ENCODE measurements around the gene MRFAP1L1.

Gene MRFAP1L1

DNA sequence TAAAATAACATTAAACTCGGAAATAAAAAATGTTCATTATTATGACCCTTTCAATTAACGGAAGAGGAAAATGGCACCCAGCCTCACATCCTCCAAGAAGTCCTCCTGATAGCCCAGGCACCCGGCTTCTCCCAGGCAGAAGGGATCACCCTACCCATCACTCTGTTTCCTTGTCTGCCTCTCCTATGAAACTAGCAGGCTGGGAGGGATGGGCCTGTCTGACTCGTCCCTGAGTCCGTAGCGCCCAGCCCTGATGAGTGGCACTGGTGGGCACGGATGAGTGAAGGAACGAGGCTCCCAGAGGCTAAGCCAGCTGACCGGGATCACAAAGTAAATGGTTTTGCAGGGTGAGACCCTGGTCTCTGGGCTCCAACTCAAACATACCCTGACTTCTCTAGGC, 44.2 kb upstream of the MRFAP1L1 start:
- no peak overlapping the region for H3K4ac ChIP-seq (ENCODE audit: low read depth, low read length)
- no peak overlapping the region for H3K18ac ChIP-seq (ENCODE audit: low read length)
- no peak overlapping the region for H2BK120ac ChIP-seq (ENCODE audit: low read depth, low read length)
- no peak overlapping the region for H4K8ac ChIP-seq (ENCODE audit: low read depth, low read length)
- no peak overlapping the region for H2AK5ac ChIP-seq (ENCODE audit: low read length)
- H3K4me2 ChIP-seq (ENCODE audit: low read length) = no peak overlapping the region
- no peak overlapping the region for H4K5ac ChIP-seq (ENCODE audit: low read length)
- no peak overlapping the region for H3K27ac ChIP-seq (ENCODE audit: low read depth, low read length)
- no peak overlapping the region for H3K23ac ChIP-seq (ENCODE audit: low read length)
- H3K4me1 ChIP-seq (ENCODE audit: control insufficient read depth, low read depth, low read length) = no peaks in the 10 kb centered on the region
- no peak overlapping the region for H3K56ac ChIP-seq (ENCODE audit: low read length)
- WGBS (ENCODE audit: extremely low coverage, insufficient coverage, low lambda C conversion rate) = no CpG with 5 or more reads among the region's 9 CpGs
- no peak overlapping the region for H2BK15ac ChIP-seq (replicated peaks; ENCODE audit: low read depth)
- no peak overlapping the region for H2BK5ac ChIP-seq (ENCODE audit: low read length)
- no peaks in the 10 kb centered on the region for H3K79me2 ChIP-seq (ENCODE audit: control insufficient read depth, insufficient read depth, low read length)
- H3K36me3 ChIP-seq (ENCODE audit: control insufficient read depth, insufficient read depth, low read length) = no peaks in the 10 kb centered on the region
- H3K4me3 ChIP-seq (ENCODE audit: low read length) = no peak overlapping the region
- DNase-seq = no peak
- no peaks in the 10 kb centered on the region for H3K79me1 ChIP-seq (ENCODE audit: low read length)
- H3K27me3 ChIP-seq (ENCODE audit: insufficient read depth, low read length, poor library complexity) = no peaks in the 10 kb centered on the region
- H3K9ac ChIP-seq (ENCODE audit: low read length) = no peak overlapping the region

DNA sequence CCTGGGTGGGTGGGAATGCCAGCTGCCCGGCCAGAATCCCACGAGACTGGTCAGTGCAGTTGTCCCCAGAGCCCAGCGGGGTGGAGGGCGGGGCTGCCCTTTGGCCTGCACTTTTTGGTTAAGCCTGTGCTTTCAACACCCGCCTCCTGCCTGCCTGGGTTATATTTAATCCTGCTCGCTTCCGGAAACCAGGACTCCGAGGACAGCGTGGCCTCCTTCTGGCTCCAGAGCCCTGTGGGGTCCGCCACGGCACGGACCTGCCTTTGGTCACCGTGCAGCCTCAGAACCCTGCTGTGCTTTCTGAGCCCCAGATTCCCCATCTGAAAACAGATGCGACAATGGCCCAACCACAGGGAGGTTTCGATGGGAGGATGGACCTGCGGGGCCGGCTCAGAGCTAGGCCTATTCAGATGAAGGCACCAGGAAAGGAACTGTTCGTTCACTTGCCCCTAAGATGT, 43.5 kb upstream of the MRFAP1L1 start:
- Histone ChIP-seq H3K79me2 (ENCODE audit: control insufficient read depth, insufficient read depth, low read length) (no peaks in the 10 kb centered on the region), H3K4me1 (ENCODE audit: control insufficient read depth, low read depth, low read length) (no peaks in the 10 kb centered on the region), H4K8ac (ENCODE audit: low read depth, low read length) (no peak overlapping the region), H3K4ac (ENCODE audit: low read depth, low read length) (no peak overlapping the region), H3K27me3 (ENCODE audit: insufficient read depth, low read length, poor library complexity) (no peaks in the 10 kb centered on the region), H3K79me1 (ENCODE audit: low read length) (no peaks in the 10 kb centered on the region), H2BK5ac (ENCODE audit: low read length) (no peak overlapping the region), H3K36me3 (ENCODE audit: control insufficient read depth, insufficient read depth, low read length) (no peaks in the 10 kb centered on the region), H3K4me2 (ENCODE audit: low read length) (no peak overlapping the region), H3K23ac (ENCODE audit: low read length) (no peak overlapping the region), H3K18ac (ENCODE audit: low read length) (no peak overlapping the region), H2AK5ac (ENCODE audit: low read length) (no peak overlapping the region), H3K56ac (ENCODE audit: low read length) (no peak overlapping the region), H2BK120ac (ENCODE audit: low read depth, low read length) (no peak overlapping the region), H3K27ac (ENCODE audit: low read depth, low read length) (no peak overlapping the region), H4K5ac (ENCODE audit: low read length) (no peak overlapping the region), H2BK15ac (replicated peaks; ENCODE audit: low read depth) (no peak overlapping the region), H3K9ac (ENCODE audit: low read length) (no peak overlapping the region), H3K4me3 (ENCODE audit: low read length) (no peak overlapping the region)
- no CpG with 5 or more reads among the region's 18 CpGs for WGBS (ENCODE audit: extremely low coverage, insufficient coverage, low lambda C conversion rate)
- DNase-seq = no peak

DNA sequence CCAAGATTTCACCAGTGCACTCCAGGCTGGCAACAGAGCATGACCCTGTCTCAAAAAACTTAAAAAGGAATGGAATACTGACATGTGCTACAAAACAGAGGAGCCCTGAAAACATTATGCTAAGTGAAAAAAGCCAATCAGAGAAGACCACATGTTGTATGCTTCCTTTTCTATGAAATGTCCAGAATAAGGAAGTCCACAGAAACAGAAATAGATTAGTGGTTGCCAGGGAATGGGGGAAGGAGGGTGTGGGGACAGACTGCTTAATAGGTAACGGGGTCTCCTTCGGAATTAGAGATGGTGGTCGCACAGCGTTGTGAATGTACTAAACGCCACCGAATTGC, 42.8 kb upstream of the MRFAP1L1 start:
- Histone ChIP-seq H3K79me2 (ENCODE audit: control insufficient read depth, insufficient read depth, low read length) (no peaks in the 10 kb centered on the region), H3K79me1 (ENCODE audit: low read length) (no peaks in the 10 kb centered on the region), H3K18ac (ENCODE audit: low read length) (no peak overlapping the region), H2BK15ac (replicated peaks; ENCODE audit: low read depth) (no peak overlapping the region), H3K4me2 (ENCODE audit: low read length) (no peak overlapping the region), H3K36me3 (ENCODE audit: control insufficient read depth, insufficient read depth, low read length) (no peaks in the 10 kb centered on the region), H2AK5ac (ENCODE audit: low read length) (no peak overlapping the region), H3K27me3 (ENCODE audit: insufficient read depth, low read length, poor library complexity) (no peaks in the 10 kb centered on the region), H3K27ac (ENCODE audit: low read depth, low read length) (no peak overlapping the region), H4K8ac (ENCODE audit: low read depth, low read length) (no peak overlapping the region), H2BK5ac (ENCODE audit: low read length) (no peak overlapping the region), H4K5ac (ENCODE audit: low read length) (no peak overlapping the region), H2BK120ac (ENCODE audit: low read depth, low read length) (no peak overlapping the region), H3K23ac (ENCODE audit: low read length) (no peak overlapping the region), H3K9ac (ENCODE audit: low read length) (no peak overlapping the region), H3K4ac (ENCODE audit: low read depth, low read length) (no peak overlapping the region), H3K4me3 (ENCODE audit: low read length) (no peak overlapping the region), H3K4me1 (ENCODE audit: control insufficient read depth, low read depth, low read length) (no peaks in the 10 kb centered on the region), H3K56ac (ENCODE audit: low read length) (no peak overlapping the region)
- DNase-seq = no peak
- WGBS (ENCODE audit: extremely low coverage, insufficient coverage, low lambda C conversion rate) = no CpG with 5 or more reads among the region's 6 CpGs

DNA sequence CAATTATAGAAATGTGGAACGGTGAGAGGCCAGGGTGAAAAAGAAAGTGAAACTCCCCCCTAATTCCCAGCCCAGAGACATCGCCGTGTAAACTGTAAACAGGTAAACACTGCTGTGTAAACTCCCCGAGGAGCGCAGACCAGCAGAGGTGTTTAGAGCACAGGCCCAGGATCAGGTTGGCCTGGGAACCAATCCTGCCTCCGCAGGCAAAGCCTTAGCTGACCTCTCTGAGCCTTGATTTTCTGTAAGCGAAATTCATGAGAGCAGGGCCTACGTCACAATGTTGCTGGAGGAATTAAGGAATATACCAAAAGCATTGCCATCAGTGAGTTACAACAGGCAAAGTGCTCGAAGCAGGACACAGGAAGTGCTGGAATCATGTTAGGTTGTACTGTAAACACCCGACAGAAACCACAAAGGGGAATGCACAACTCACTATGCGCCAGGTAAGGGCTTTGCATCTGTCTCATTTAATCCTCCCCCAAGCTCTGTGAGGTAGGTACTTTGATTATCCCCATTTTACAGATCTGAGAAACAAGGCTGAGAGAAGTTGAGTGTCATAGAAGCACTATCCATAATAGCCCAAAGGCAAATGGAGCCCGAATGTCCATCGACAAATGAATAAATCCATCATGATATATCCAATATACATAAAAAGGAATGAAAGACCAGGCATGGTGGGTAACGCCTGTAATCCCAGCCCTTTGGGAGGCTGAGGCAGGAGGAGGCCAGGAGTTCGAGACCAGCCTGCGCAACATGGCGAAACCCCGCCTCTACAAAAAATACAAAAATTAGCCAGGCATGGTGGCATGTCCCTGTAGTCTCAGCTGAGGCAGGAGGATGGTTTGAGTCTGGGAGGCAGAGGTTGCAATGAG, 42.2 kb upstream of the MRFAP1L1 start:
- no peak overlapping the region for H3K18ac ChIP-seq (ENCODE audit: low read length)
- H2BK5ac ChIP-seq (ENCODE audit: low read length) = no peak overlapping the region
- H3K79me2 ChIP-seq (ENCODE audit: control insufficient read depth, insufficient read depth, low read length) = no peaks in the 10 kb centered on the region
- H2AK5ac ChIP-seq (ENCODE audit: low read length) = no peak overlapping the region
- no peaks in the 10 kb centered on the region for H3K27me3 ChIP-seq (ENCODE audit: insufficient read depth, low read length, poor library complexity)
- no peak overlapping the region for H3K27ac ChIP-seq (ENCODE audit: low read depth, low read length)
- no peak overlapping the region for H2BK15ac ChIP-seq (replicated peaks; ENCODE audit: low read depth)
- H3K4me1 ChIP-seq (ENCODE audit: control insufficient read depth, low read depth, low read length) = no peaks in the 10 kb centered on the region
- no peak overlapping the region for H3K23ac ChIP-seq (ENCODE audit: low read length)
- H3K4ac ChIP-seq (ENCODE audit: low read depth, low read length) = no peak overlapping the region
- peak; percentile 30 for DNase-seq
- H3K79me1 ChIP-seq (ENCODE audit: low read length) = no peaks in the 10 kb centered on the region
- H3K9ac ChIP-seq (ENCODE audit: low read length) = no peak overlapping the region
- H3K36me3 ChIP-seq (ENCODE audit: control insufficient read depth, insufficient read depth, low read length) = no peaks in the 10 kb centered on the region
- H4K8ac ChIP-seq (ENCODE audit: low read depth, low read length) = no peak overlapping the region
- H3K4me3 ChIP-seq (ENCODE audit: low read length) = no peak overlapping the region
- H3K4me2 ChIP-seq (ENCODE audit: low read length) = no peak overlapping the region
- WGBS (ENCODE audit: extremely low coverage, insufficient coverage, low lambda C conversion rate) = no CpG with 5 or more reads among the region's 18 CpGs
- H4K5ac ChIP-seq (ENCODE audit: low read length) = no peak overlapping the region
- no peak overlapping the region for H2BK120ac ChIP-seq (ENCODE audit: low read depth, low read length)
- no peak overlapping the region for H3K56ac ChIP-seq (ENCODE audit: low read length)

DNA sequence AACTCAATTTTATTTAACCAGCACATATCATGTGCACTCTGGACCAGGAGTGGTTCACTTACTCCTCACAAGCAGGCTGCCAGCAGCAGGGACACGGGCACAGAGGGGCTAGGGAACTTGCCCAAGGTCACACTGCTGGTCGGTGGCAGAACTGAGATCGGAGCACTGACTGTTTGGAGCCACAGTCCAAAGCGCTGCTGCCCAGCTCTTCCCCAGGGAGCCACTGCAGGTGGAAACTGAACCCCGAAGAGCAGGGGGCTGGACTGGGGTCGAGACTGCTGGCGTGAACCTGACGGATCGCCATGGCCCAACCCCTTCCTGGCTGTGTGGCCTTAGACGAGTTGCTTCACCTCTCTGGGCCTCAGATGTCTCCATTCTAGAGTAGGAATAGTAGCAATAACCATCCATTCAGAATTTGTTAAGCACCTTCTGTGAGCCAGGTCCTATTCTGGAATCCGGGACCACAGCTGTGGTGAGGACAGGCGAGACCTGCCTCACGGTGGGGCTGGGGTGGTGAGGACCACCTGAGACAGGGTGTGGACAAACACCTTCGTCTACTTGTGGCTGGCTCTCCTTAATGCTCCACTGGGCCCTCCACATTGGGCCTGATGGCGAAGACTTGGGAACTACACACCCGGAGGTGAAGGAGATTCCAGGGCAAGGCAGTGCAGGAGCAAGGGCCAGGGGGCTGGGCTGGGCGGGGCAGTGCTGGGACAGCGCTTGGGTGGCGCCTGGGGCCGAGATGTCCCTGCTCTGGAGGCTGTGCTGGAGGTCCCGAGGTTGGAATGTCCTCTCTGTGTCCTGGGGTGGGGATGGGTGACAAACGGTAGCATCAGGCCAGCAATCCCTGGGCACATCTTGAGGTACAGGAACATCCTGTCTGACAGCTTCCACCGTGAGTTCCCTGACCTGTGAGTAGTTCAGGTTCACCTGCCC, 40.9 kb upstream of the MRFAP1L1 start:
- Histone ChIP-seq H3K4me2 (ENCODE audit: low read length) (no peak overlapping the region), H3K4ac (ENCODE audit: low read depth, low read length) (no peak overlapping the region), H3K18ac (ENCODE audit: low read length) (no peak overlapping the region), H2BK120ac (ENCODE audit: low read depth, low read length) (no peak overlapping the region), H3K23ac (ENCODE audit: low read length) (no peak overlapping the region), H4K5ac (ENCODE audit: low read length) (no peak overlapping the region), H3K79me1 (ENCODE audit: low read length) (no peaks in the 10 kb centered on the region), H3K36me3 (ENCODE audit: control insufficient read depth, insufficient read depth, low read length) (no peaks in the 10 kb centered on the region), H2BK15ac (replicated peaks; ENCODE audit: low read depth) (no peak overlapping the region), H3K27me3 (ENCODE audit: insufficient read depth, low read length, poor library complexity) (no peaks in the 10 kb centered on the region), H3K4me3 (ENCODE audit: low read length) (no peak overlapping the region), H3K9ac (ENCODE audit: low read length) (no peak overlapping the region), H2BK5ac (ENCODE audit: low read length) (no peak overlapping the region), H3K27ac (ENCODE audit: low read depth, low read length) (no peak overlapping the region), H3K4me1 (ENCODE audit: control insufficient read depth, low read depth, low read length) (no peaks in the 10 kb centered on the region), H3K79me2 (ENCODE audit: control insufficient read depth, insufficient read depth, low read length) (no peaks in the 10 kb centered on the region), H2AK5ac (ENCODE audit: low read length) (no peak overlapping the region), H3K56ac (ENCODE audit: low read length) (no peak overlapping the region), H4K8ac (ENCODE audit: low read depth, low read length) (no peak overlapping the region)
- no CpG with 5 or more reads among the region's 23 CpGs for WGBS (ENCODE audit: extremely low coverage, insufficient coverage, low lambda C conversion rate)
- no peak for DNase-seq

Measured in mesendoderm (in vitro differentiated cells).